CD4-positive, alpha-beta T cell (primary cell): ENCODE results near the gene CLDN11. TPM values are rescaled to one million over a fixed set of nuclear protein-coding genes. Genes with fewer than 3 reads are reported as not detected.

ENCODE experiments used
- ATAC-seq: fragments of 200-7000 bp; cut with Tn5 transposase; one replicate; pipeline ENCODE4 v1.10.0; 2022; ENCODE audit warnings: mild to moderate bottlenecking; ENCODE audit not compliant: poor library complexity
- CTCF ChIA-PET: fragments of 350-600 bp; sonication (Branson Sonifier 250); formaldehyde crosslinking; loops from one replicate; lab custom pipeline; 2021; ENCODE audit warnings: antibody characterized with exemption, inconsistent platforms; lab: Charles Lee
- POLR2A ChIA-PET: fragments of 350-600 bp; sonication (Branson Sonifier 250); formaldehyde crosslinking; loops from one replicate; lab custom pipeline; 2021; ENCODE audit warnings: antibody characterized with exemption, inconsistent platforms; lab: Charles Lee
- DNase-seq, 14 experiments: peaks; one replicate each; pipeline ENCODE4 v3.0.0-alpha.2; 2013 to 2020; ENCODE audit warnings: mixed read lengths in 2 of 14
- H3K27ac ChIP-seq, 2 donors: one replicate each; pipeline versions ENCODE4 v1.5.1 to v1.7.0; 2013; ENCODE audit warnings: low read length in 2 of 2, low read depth in 1 of 2, mild to moderate bottlenecking in 1 of 2
- H3K27me3 ChIP-seq, 2 experiments: 1 replicate in 1 of 2; 2 replicates in 1 of 2; pipeline versions ENCODE4 v1.6.1 to v1.7.0; 2013; ENCODE audit warnings: low read length in 2 of 2, control low read depth in 1 of 2, mild to moderate bottlenecking in 1 of 2, moderate library complexity in 1 of 2; ENCODE audit not compliant: insufficient read depth in 2 of 2, control insufficient read depth in 1 of 2
- H3K36me3 ChIP-seq: one replicate; pipeline ENCODE4 v1.6.1; 2013; ENCODE audit warnings: low read length, control low read depth; ENCODE audit not compliant: insufficient read depth
- H3K4me1 ChIP-seq: one replicate; pipeline ENCODE4 v1.6.1; 2013; ENCODE audit warnings: low read length, control low read depth; ENCODE audit not compliant: insufficient read depth
- H3K4me3 ChIP-seq: one replicate; pipeline ENCODE4 v1.5.1; 2013; ENCODE audit warnings: mild to moderate bottlenecking, low read length, moderate library complexity
- H3K9me3 ChIP-seq, 2 experiments: 1 replicate in 1 of 2; 2 replicates in 1 of 2; pipeline versions ENCODE4 v1.6.1 to v1.7.0; 2013; ENCODE audit warnings: low read length in 2 of 2, mild to moderate bottlenecking in 2 of 2, control low read depth in 1 of 2, moderate library complexity in 1 of 2; ENCODE audit not compliant: control insufficient read depth in 1 of 2, insufficient read depth in 1 of 2
- H3K27ac Mint-ChIP-seq: one replicate; pipeline ENCODE4 v1.8.0; 2020; ENCODE audit warnings: mixed read lengths
- H3K27me3 Mint-ChIP-seq: one replicate; pipeline ENCODE4 v1.8.0; 2021; ENCODE audit warnings: mixed read lengths
- H3K36me3 Mint-ChIP-seq: one replicate; pipeline ENCODE4 v1.8.0; 2021; ENCODE audit warnings: low read depth, mixed read lengths
- H3K4me1 Mint-ChIP-seq: one replicate; pipeline ENCODE4 v1.8.0; 2021; ENCODE audit warnings: low read depth, mixed read lengths
- H3K4me3 Mint-ChIP-seq: one replicate; pipeline ENCODE4 v1.8.0; 2020; ENCODE audit warnings: mild to moderate bottlenecking, mixed read lengths
- H3K9me3 Mint-ChIP-seq: one replicate; pipeline ENCODE4 v1.8.0; 2020; ENCODE audit warnings: mixed read lengths
- CTCF ChIP-seq: fragments of 200-600 bp; IDR thresholded peaks from one replicate; pipeline ENCODE4 v1.8.0; 2022; ENCODE audit warnings: antibody characterized with exemption, mild to moderate bottlenecking
- intact Hi-C, 2 experiments: fragments of 100-400 bp; cut with DNase I in 1 of 2; cut with micrococcal nuclease in 1 of 2; formaldehyde crosslinking; loops; one replicate each; pipeline versions ENCODE4 v1.15.1 to v1.9.0; 2023 to 2025; cut with DNase I, micrococcal nuclease
- total RNA-seq, 174 experiments: library from RNA in 2 of 174; stranded (reverse) in 2 of 174; gene quantifications; one replicate each; pipeline ENCODE4 v1.2.3 and lab custom pipeline; 2021 to 2026

CLDN11 gene
- total RNA-seq, 2 experiments from 2014 or later: not detected

GRCh38 chr3:170383567-170383966 is 35.1 kb upstream of the CLDN11 start:
- POLR2A ChIA-PET: interaction anchor here (0.9 to 1.0 kb wide), 2 partner anchors 27 to 119 kb away, joined by 3 to 5 read pairs; partner anchors contain the start of gene SKIL
- H3K27me3 Mint-ChIP-seq: no peaks in the 10 kb centered on the region
- H3K36me3 Mint-ChIP-seq: peaks cover 74% of the 10 kb centered on the region
- no peak overlapping the region for H3K4me3 Mint-ChIP-seq
- TF ChIP-seq CTCF: no peak
- DNase-seq (no peak), ATAC-seq (no peak)
- peaks cover 13% of the 10 kb centered on the region for H3K4me1 Mint-ChIP-seq
- no peak overlapping the region for H3K4me3 ChIP-seq
- H3K27ac Mint-ChIP-seq: peak overlapping the region; percentile 12
- H3K9me3 Mint-ChIP-seq: no peaks in the 10 kb centered on the region
- H3K4me1 ChIP-seq: no peaks in the 10 kb centered on the region
- H3K27ac ChIP-seq: no peak overlapping the region
- CTCF ChIA-PET: interaction anchor here (1.3 kb wide), 1 partner anchor 30 kb away, joined by 4 read pairs; no protein-coding TSS in a partner anchor
- peaks cover 0 to 5% of the 10 kb centered on the region in 2 experiments for H3K9me3 ChIP-seq
- intact Hi-C loops: no loop called here
- H3K27me3 ChIP-seq: no peaks in the 10 kb centered on the region
- H3K36me3 ChIP-seq: peaks cover 33% of the 10 kb centered on the region

- Mint-ChIP-seq H3K4me1 (peaks cover 10% of the 10 kb centered on the region), H3K4me3 (no peak overlapping the region), H3K27me3 (no peaks in the 10 kb centered on the region), H3K27ac (no peak overlapping the region), H3K36me3 (peaks cover 83% of the 10 kb centered on the region), H3K9me3 (no peaks in the 10 kb centered on the region)
- Histone ChIP-seq H3K4me1 (no peaks in the 10 kb centered on the region), H3K27me3 (no peaks in the 10 kb centered on the region), H3K9me3 (peaks cover 0 to 5% of the 10 kb centered on the region in 2 experiments), H3K4me3 (no peak overlapping the region), H3K36me3 (peaks cover 34% of the 10 kb centered on the region), H3K27ac (no peak overlapping the region)
- ATAC-seq (no peak), DNase-seq (no peak)
- intact Hi-C loops: no loop called here
- no peak for TF ChIP-seq CTCF
- ChIA-PET POLR2A (no interaction called here), CTCF (no interaction called here)
Observed at GRCh38 chr3:170386468-170386867, 32.2 kb upstream of the CLDN11 start.

GRCh38 chr3:170387950-170388349 is 30.7 kb upstream of the CLDN11 start:
- Histone ChIP-seq H3K27me3 (no peaks in the 10 kb centered on the region), H3K27ac (no peak overlapping the region), H3K4me1 (no peaks in the 10 kb centered on the region), H3K4me3 (no peak overlapping the region), H3K36me3 (peaks cover 43% of the 10 kb centered on the region), H3K9me3 (peaks cover 0 to 5% of the 10 kb centered on the region in 2 experiments)
- peaks cover 18% of the 10 kb centered on the region for H3K4me1 Mint-ChIP-seq
- POLR2A ChIA-PET: interaction anchor here (0.6 kb wide), 1 partner anchor 608 kb away, joined by 3 read pairs; no protein-coding TSS in a partner anchor
- DNase-seq (no peak), ATAC-seq (no peak)
- peaks cover 94% of the 10 kb centered on the region for H3K36me3 Mint-ChIP-seq
- no peak for TF ChIP-seq CTCF
- CTCF ChIA-PET: interaction anchor here (0.6 kb wide), 1 partner anchor 11 kb away, joined by 3 read pairs; no protein-coding TSS in a partner anchor
- H3K9me3 Mint-ChIP-seq: no peaks in the 10 kb centered on the region
- H3K27me3 Mint-ChIP-seq: no peaks in the 10 kb centered on the region
- H3K27ac Mint-ChIP-seq: no peak overlapping the region
- no peak overlapping the region for H3K4me3 Mint-ChIP-seq
- intact Hi-C loops: no loop called here
